Fibroblast of skin of abdomen (primary cell): ENCODE results near the gene ACSF3.
A peak's percentile ranks its signal among the peaks of the same experiment; 100 is the strongest.

Source experiments
- DNase-seq: peaks from one replicate; pipeline ENCODE4 v3.0.0-alpha.2; 2013

ACSF3 gene

GRCh38 chr16:89145406-89146161 lies 51.9 kb downstream of the ACSF3 start:
- no peak for DNase-seq

DNA sequence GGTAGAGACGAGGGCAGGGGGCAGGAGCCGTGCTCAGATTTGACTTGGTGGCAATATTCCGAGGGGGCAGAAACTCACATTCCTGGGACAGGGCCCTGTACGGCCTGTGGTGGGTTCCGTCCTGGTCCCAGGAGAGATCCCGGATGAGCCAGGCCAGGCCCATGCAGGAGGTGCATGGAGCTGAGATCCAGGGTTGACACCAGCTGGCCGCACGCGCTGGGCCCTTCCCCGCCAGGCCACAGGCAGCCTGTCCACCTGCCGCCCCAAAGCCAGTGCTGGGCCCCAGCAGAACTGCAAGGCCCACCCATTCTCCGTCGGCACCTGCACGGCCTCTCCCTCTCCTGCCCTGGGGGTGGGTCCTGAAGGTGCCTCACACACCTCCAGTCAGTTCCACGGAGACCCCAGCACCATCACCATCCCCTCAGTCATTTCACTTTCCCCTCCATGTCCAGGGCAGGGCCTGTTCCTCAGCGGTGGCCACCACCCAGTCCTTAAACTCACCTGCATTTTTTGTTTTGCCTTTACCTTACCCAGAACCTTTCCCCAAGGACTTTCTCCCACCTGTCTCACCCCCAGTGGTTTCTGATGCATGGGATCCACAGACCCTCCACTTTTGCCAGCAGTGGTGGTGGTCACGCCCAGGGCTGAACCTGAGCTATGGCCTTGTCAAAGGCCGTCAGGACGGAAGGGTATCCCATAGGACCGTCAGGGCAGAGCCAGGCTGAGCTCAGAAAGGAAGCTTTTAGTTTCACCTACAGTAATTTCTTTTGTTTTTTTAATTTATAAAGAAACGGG lies 52.8 kb downstream of the ACSF3 start:
- no peak for DNase-seq

GRCh38 chr16:89147085-89147817 lies 53.6 kb downstream of the ACSF3 start:
- DNase-seq: no peak

DNA sequence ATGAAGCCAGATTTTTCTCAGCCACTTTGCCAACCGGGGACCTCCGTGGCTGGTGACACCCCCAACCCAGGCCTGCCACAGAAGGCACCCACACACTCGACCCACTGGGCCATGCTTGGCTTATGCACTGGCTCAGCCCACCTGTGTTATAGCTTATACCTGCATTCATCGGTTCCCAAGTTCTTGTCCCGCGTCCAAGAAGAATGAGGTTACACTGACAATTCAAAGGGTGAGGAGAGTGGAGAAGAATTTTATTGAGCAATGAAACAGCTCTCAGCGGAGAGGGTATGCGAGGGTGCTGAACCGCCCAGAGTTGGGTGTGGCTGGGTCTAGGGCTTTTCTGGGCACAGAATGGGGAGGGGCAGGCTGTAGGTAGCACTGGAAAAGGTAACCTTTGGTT lies 55.7 kb downstream of the ACSF3 start:
- DNase-seq: no peak

GRCh38 chr16:89150090-89150835 lies 56.6 kb downstream of the ACSF3 start:
- DNase-seq: no peak

DNA sequence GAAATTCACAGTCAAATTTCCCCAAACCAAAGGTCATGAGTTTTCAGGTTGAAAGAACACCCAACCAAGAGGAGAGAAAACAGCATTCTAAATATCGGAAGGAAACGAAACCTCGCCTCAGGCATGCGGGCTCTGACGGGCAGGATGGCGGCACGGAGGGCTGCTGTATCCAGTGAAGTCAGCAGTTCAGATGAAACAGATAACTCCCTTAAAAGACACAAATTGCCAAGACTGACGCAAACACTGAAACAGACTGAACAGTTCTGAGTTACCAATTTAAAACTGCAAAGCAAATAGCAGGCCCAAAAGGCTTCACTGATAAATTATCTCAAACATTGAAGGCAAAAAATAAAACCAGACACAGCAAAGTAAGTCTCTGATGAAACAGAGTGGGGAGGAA lies 57.3 kb downstream of the ACSF3 start:
- no peak for DNase-seq

GRCh38 chr16:89152831-89153700 lies 59.4 kb downstream of the ACSF3 start:
- no peak for DNase-seq

GRCh38 chr16:89153848-89154271 lies 60.2 kb downstream of the ACSF3 start:
- no peak for DNase-seq

GRCh38 chr16:89154390-89155183 lies 60.9 kb downstream of the ACSF3 start:
- no peak for DNase-seq

DNA sequence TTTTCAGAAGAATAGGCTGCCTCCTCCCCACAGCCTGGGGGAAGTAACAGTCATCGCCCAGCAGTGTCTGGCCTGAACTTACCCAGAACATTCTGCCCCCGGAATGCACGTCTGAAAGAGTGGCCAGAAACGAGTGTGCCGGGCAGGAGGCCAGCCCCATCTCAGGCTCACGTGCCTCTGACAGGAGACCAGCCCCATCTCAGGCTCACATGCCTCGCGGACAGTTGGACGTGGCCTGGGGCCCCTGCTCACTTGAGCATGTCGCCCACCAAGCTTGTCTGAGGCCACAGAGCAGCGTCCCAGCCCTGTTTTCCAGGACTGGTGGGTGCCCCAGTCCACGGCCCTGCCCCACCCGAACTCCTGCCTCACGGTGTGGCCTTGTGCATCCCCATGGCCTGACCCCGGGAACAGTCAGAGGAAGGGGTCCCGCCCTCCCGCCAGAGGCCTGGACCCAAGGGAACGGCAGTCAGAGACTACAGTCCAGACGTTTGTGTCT lies 61.6 kb downstream of the ACSF3 start:
- DNase-seq: peak; percentile 59

GRCh38 chr16:89155851-89156739 lies 62.4 kb downstream of the ACSF3 start:
- no peak for DNase-seq

GRCh38 chr16:89156740-89157645 lies 63.3 kb downstream of the ACSF3 start:
- DNase-seq: no peak

DNA sequence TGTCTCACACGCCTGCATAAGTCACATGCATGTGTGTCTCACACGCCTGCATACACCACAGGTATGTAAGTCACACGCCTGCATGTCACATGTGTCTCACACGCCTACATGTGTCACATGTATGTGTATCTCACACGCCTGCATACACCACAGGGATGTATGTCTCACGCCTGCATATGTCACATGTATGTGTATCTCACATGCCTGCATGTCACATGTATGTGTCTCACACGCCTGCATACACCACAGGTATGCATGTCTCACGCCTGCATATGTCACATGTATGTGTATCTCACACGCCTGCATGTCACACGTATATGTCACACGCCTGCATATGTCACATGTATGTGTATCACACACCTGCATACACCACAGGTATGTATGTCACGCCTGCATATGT lies 64.1 kb downstream of the ACSF3 start:
- no peak for DNase-seq

GRCh38 chr16:89159066-89159849 lies 65.6 kb downstream of the ACSF3 start:
- no peak for DNase-seq

DNA sequence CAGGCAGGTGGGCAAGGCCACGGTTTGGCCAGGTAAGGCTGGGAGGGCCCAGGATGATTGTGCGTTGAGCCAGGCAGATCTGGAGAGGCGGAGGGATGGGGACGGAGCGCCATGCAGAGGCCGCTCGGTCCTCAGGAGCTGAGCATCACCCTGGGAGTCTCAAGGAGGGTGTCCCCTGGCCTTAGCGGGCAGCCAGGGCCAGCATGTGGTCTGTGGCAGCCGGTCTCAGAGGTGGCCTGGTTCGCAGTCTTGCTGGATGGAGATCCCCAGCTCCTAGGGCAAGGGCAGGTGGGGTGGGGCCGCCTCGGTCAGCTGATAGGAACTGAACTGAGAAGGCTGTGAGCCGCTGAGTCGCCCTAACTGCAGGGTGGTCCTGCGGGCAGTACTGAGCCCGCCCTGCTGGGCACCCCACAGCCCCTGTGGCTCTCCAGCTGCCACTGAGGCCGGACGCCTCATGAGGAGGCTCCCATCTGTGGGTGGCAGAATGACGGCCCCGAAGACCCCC lies 66.2 kb downstream of the ACSF3 start:
- DNase-seq: no peak

- DNase-seq: no peak
Observed at GRCh38 chr16:89160977-89161701, 67.5 kb downstream of the ACSF3 start.
